Measurements from ENCODE around the gene OR6B3. TPM values are rescaled to one million over a fixed set of nuclear protein-coding genes. Genes with fewer than 3 reads are reported as not detected.

OR6B3 gene
- total RNA-seq (2021; ENCODE audit: unreplicated experiment), result not detected
- polyA plus RNA-seq (2012; ENCODE audit: insufficient read length), result not detected
- not detected for Bru-seq, nascent RNA
- BruChase-seq, experiment 1, labeled RNA remaining after a 2-hour chase, result not detected
- not detected for BruChase-seq, experiment 2, labeled RNA remaining after a 6-hour chase
- long read RNA-seq, result 0 reads

DNA sequence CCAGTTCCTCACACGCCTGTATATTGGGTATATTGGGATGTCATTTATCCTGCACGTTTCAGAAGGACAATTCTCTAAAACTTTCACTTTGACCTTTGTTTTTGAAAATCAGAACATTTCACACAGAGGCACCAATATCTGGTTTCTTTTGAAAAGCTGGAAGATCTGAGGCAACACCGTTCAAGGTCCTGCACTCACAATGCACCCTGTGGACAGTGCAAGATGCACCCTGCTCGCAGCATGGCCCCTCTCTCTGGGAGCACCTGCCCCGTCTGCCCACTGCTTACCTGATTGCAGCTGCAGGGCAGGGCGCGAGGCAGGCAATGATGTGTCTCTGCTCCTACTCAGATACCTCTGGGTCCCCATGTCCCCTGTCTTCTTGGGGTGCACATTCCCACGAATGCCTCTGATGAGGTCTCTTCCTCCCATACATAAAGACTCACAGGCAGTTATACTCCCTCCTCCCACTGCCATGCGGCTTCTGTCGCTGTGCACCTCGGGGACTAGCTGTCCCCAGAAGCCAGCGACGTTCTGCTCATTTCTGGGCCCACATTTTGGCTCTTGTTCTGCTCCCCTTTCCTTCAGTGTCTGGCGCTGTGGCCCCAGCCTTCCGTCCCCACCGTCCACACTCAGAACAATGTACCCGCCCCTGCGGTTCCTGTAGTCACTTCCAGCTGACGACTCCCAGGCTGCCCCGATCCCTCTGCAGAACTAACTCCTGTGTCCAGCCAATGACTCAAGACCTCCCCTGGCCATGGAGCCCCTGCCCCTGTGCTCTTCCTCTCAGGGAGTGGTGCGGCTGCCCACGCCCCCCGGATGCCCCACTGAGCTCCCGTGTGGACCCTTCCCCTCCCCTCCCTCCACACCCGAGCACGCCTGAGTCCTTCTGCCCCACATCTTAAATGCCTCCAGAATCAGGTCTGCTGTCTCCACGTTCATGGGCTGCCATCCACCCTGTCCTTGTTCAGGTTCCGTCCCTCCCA, at the start of gene OR6B3:
TSS of gene OR6B3 (minus strand) at position 349 of the 983 bp plus-strand sequence.
- no peaks in the 10 kb centered on the region for H3K4me1 ChIP-seq (ENCODE audit: control insufficient read depth, insufficient read depth, low read length)
- H3K27me3 ChIP-seq (ENCODE audit: control insufficient read depth, insufficient read depth, low read length), result peaks cover 36% of the 10 kb centered on the region
- intact Hi-C loops (cut with micrococcal nuclease; ENCODE audit: unreplicated experiment), result no loop called here
- in situ Hi-C loops (cut with HindIII; ENCODE audit: low pct_unique_long_range_greater_than_20kb, low sequenced_read_pairs), result no loop called here
- DNase-seq (ENCODE audit: low read depth, low spot score) (no peak), ATAC-seq (peak; percentile 61; the same call in 1 of the 2 replicates)
- no TSS peak for BruUV-seq (replicated peaks)
- TF ChIP-seq POLR2AphosphoS5 (IDR thresholded peaks at IDR 0.05; ENCODE audit: low read depth, low read length) (no peak), TCF7L2 (IDR thresholded peaks at IDR 0.05; ENCODE audit: low read depth, low read length) (no peak), SIN3A (IDR thresholded peaks at IDR 0.05; ENCODE audit: borderline replicate concordance, insufficient read depth, low read depth, low read length) (no peak)
- TF ChIP-seq, protein P1, sequence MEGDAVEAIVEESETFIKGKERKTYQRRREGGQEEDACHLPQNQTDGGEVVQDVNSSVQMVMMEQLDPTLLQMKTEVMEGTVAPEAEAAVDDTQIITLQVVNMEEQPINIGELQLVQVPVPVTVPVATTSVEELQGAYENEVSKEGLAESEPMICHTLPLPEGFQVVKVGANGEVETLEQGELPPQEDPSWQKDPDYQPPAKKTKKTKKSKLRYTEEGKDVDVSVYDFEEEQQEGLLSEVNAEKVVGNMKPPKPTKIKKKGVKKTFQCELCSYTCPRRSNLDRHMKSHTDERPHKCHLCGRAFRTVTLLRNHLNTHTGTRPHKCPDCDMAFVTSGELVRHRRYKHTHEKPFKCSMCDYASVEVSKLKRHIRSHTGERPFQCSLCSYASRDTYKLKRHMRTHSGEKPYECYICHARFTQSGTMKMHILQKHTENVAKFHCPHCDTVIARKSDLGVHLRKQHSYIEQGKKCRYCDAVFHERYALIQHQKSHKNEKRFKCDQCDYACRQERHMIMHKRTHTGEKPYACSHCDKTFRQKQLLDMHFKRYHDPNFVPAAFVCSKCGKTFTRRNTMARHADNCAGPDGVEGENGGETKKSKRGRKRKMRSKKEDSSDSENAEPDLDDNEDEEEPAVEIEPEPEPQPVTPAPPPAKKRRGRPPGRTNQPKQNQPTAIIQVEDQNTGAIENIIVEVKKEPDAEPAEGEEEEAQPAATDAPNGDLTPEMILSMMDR (IDR thresholded peaks at IDR 0.05), result no peak
- TF ChIP-seq, protein P2, sequence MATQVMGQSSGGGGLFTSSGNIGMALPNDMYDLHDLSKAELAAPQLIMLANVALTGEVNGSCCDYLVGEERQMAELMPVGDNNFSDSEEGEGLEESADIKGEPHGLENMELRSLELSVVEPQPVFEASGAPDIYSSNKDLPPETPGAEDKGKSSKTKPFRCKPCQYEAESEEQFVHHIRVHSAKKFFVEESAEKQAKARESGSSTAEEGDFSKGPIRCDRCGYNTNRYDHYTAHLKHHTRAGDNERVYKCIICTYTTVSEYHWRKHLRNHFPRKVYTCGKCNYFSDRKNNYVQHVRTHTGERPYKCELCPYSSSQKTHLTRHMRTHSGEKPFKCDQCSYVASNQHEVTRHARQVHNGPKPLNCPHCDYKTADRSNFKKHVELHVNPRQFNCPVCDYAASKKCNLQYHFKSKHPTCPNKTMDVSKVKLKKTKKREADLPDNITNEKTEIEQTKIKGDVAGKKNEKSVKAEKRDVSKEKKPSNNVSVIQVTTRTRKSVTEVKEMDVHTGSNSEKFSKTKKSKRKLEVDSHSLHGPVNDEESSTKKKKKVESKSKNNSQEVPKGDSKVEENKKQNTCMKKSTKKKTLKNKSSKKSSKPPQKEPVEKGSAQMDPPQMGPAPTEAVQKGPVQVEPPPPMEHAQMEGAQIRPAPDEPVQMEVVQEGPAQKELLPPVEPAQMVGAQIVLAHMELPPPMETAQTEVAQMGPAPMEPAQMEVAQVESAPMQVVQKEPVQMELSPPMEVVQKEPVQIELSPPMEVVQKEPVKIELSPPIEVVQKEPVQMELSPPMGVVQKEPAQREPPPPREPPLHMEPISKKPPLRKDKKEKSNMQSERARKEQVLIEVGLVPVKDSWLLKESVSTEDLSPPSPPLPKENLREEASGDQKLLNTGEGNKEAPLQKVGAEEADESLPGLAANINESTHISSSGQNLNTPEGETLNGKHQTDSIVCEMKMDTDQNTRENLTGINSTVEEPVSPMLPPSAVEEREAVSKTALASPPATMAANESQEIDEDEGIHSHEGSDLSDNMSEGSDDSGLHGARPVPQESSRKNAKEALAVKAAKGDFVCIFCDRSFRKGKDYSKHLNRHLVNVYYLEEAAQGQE (IDR thresholded peaks at IDR 0.05; ENCODE audit: insufficient read depth in 1 of 2, low read depth in 2 of 2, low read length in 1 of 2), result no peak
- no peaks in the 10 kb centered on the region for H3K9me3 ChIP-seq (ENCODE audit: control insufficient read depth, insufficient read depth, low read depth, low read length)
- ChIA-PET POLR2A (no interaction called here), CTCF (no interaction called here)
- no peak within 1 kb of the TSS for H3K27ac ChIP-seq (ENCODE audit: low read length)
- 0 out of 4 replicates have a peak within 1 kb of the TSS, but pooled peaks of 1 of the 2 experiments have one; percentile 14 for H3K4me3 ChIP-seq (ENCODE audit: low read depth in 2 of 2, low read length in 2 of 2)
- H3K36me3 ChIP-seq (ENCODE audit: control insufficient read depth, insufficient read depth, low read length), result no peaks in the 10 kb centered on the region

DNA sequence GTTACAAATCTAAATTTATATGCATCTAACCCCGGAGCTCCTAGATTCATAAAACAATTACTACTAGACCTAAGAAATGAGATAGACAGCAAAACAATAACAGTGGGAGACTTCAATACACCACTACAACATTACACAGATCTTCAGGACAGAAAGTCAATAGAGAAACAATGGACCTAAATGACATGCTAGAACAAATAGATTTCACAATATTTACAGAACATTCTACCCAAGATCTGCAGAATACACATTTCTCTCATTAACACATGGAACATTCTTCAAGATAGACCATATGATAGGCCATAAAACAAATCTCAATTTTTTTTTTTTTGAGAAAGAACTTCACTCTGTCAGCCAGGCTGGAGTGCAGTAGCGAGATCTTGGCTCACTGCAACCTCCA, 45.0 kb upstream of the OR6B3 start:
- Histone ChIP-seq H3K36me3 (ENCODE audit: control insufficient read depth, insufficient read depth, low read length) (no peaks in the 10 kb centered on the region), H3K9me3 (ENCODE audit: control insufficient read depth, insufficient read depth, low read depth, low read length) (no peaks in the 10 kb centered on the region), H3K4me1 (ENCODE audit: control insufficient read depth, insufficient read depth, low read length) (no peaks in the 10 kb centered on the region), H3K27me3 (ENCODE audit: control insufficient read depth, insufficient read depth, low read length) (peaks cover 49% of the 10 kb centered on the region), H3K27ac (ENCODE audit: low read length) (no peak overlapping the region), H3K4me3 (ENCODE audit: low read depth in 2 of 2, low read length in 2 of 2) (no peak overlapping the region)
- POLR2A ChIA-PET, result no interaction called here
- intact Hi-C loops (cut with micrococcal nuclease; ENCODE audit: unreplicated experiment), result no loop called here
- ATAC-seq (no peak), DNase-seq (ENCODE audit: low read depth, low spot score) (no peak)
- CTCF ChIA-PET, result no interaction called here
- no peak for TF ChIP-seq SIN3A (IDR thresholded peaks at IDR 0.05; ENCODE audit: borderline replicate concordance, insufficient read depth, low read depth, low read length)
- no peak for TF ChIP-seq POLR2AphosphoS5 (IDR thresholded peaks at IDR 0.05; ENCODE audit: low read depth, low read length)
- no peak for TF ChIP-seq TCF7L2 (IDR thresholded peaks at IDR 0.05; ENCODE audit: low read depth, low read length)
- TF ChIP-seq, protein P1 (IDR thresholded peaks at IDR 0.05), result no peak
- TF ChIP-seq, protein P2 (IDR thresholded peaks at IDR 0.05; ENCODE audit: insufficient read depth in 1 of 2, low read depth in 2 of 2, low read length in 1 of 2), result no peak
- BruUV-seq (replicated peaks), result no TSS peak
- in situ Hi-C loops (cut with HindIII; ENCODE audit: low pct_unique_long_range_greater_than_20kb, low sequenced_read_pairs), result no loop called here

Data from Panc1 (cell line).